Fibroblast of skin of left biceps (primary cell): ENCODE measurements around the gene INPP5A.

Experiments
- DNase-seq, 2 experiments: peaks; one replicate each; pipeline ENCODE4 v3.0.0-alpha.2; 2013; ENCODE audit warnings: low read depth in 2 of 2

Gene INPP5A

DNA sequence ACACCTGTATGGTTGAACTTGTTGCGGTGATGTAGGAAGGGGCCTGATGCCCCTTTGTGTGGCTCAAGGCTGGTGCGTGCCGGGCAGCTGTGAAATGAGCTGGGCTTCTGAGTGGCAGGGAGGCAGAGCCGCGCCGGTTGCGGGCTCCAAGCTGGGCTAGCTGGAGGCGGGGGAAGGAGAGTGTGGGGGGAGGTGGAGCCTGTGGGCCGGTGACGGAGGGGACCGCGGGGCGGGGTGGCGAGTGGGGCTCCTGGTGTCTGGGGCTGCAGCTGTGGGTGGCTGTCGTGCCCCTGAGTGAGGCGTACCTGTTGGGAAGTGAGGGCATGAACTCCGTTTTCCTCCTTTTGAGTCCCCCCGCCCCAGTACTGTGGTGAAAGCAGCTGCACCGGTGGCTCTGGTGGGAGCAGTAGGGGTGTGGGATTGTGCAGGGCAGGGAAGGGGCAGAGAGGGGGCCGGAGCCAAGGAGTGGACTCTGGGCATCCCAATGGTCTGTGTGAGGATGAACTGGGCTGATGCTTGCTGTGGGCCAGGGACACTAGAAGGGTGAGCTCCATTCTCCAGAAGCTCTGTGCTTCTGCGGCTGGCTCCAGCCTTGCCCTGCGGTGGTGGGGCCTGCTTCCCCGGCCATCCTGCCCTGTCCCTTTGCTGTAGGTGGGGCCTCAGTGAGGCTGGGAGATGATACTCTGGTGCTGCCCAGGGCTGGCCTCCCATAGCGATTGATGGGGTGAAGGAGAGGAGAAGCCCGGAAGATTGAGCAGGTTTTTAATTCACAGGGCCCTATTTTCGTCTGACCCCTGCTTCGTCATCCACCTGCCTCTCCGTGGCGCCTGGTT is 41.7 kb downstream of the INPP5A start:
- no peak for DNase-seq

DNA sequence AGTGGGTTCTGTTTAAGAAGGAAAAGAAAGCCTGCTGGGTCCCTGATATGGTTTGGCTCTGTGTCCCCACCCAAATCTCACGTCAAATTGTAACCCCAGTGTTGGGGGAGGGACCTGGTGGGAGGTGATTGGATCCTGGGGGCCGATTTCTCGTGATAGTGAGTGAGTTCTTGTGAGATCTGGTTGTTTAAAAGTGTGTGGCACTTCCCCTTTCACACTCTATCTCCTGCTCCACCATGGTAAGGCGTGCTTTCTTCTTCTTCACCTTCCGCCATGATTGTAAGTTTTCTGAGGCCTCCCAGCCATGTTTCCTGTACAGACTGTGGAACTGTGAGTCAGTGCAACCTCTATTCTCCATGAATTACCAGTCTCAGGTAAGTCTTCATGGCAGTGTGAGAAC is 42.6 kb downstream of the INPP5A start:
- no peak for DNase-seq

- DNase-seq, result no peak
These were observed 43.0 kb downstream of the INPP5A start for GRCh38 chr10:132580617-132581016.

DNA sequence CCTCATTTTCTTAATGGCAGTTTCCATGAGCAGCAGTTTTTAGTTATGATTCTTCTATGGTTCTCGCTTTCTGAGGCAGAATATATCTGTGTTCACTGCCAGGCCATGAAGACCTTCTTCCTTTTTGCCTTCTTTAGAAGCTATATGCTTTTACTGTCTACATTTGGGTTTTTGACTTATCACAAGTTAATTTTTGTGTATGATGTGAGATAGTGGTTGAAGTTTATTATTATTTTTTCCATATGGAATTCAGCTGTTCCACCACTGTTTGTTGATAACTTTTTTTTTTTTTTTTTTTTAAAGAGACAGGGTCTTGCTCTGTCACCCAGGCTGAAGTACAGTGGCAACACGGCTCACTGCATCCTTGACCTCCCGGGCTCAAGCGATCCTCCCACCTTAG is 44.5 kb downstream of the INPP5A start:
- no peak for DNase-seq

GRCh38 chr10:132582771-132583170 is 45.2 kb downstream of the INPP5A start:
- DNase-seq, result no peak

DNA sequence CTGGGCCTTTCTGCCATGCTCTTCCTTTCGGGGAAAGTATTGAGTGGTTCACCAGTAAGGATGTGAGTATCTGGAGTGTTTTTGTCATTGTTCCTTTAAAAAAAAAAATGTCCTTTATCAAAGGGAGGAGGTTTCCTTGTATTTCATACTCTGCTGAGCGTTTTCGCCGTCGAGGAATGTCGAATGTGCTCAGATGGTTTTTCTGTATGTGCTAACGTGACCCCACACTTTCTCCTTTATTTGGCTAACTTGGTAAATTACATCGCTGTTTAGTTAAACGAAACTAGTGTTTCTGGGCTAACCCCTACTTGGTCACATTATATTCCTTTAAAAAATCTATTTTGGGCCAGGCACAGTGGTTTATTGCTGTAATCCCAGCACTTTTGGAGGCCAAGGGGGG is 45.9 kb downstream of the INPP5A start:
- DNase-seq, result no peak

GRCh38 chr10:132584081-132584480 is 46.5 kb downstream of the INPP5A start:
- DNase-seq, result no peak

- DNase-seq, result no peak
These were observed 48.4 kb downstream of the INPP5A start for GRCh38 chr10:132585732-132586722.

- no peak for DNase-seq
These were observed 49.2 kb downstream of the INPP5A start for GRCh38 chr10:132586739-132587138.

DNA sequence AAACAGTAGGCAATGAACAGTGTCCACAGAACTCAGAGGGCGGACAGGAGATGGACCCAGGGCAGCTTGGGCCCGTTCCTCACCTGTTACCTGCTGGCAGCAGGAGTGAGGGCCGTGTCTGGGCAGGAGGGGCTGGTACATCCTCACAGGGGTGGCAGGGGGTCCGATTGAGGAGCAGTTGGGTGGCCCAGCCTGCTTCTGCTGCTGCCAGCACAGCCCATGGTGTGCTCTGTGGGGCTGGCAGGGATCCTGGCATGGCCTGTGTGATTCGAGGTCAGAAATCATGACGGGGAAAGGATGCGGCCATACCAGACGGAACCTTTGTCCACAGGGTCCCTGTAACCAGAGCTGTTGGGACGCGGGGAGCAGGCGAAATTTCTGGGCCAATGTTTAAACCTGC is 49.6 kb downstream of the INPP5A start:
- no peak for DNase-seq

DNA sequence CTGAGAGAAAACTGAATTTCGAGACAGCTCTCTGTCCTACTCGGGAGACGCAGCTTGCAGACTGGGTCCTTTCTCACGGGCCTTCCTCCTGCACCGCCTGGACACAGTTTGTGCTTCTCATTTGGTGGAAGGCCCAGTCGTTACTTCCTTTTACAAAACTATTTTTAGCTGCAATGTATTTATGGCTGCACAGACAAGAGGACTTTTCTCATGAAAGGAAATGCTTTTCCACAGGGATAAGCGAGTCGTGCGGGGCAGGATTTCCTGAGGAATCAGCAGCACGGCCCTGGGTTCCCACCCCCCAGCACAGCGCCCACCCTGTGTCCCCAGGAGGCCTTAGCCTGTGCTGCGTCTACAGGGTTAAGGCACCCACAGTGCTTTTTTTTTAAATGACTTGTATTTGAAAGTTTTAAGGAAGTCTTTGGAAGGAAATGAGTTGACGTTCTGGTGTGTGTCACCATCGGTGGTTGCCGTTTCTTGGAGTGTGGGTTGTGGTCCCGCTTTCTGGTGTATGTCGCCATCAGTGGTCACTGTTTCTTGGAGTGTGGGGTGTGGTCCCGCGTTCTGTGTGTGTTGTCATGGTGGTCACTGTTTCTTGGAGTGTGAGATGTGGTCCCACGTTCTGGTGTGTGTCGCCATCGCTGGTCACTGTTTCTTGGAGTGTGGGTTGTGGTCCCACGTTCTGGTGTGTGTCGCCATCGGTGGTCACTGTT is 50.9 kb downstream of the INPP5A start:
- no peak for DNase-seq

- no peak for DNase-seq
These were observed 51.4 kb downstream of the INPP5A start for GRCh38 chr10:132589015-132589414.

- no peak for DNase-seq
These were observed 52.1 kb downstream of the INPP5A start for GRCh38 chr10:132589681-132590080.

GRCh38 chr10:132590094-132590751 is 52.6 kb downstream of the INPP5A start:
- no peak for DNase-seq

DNA sequence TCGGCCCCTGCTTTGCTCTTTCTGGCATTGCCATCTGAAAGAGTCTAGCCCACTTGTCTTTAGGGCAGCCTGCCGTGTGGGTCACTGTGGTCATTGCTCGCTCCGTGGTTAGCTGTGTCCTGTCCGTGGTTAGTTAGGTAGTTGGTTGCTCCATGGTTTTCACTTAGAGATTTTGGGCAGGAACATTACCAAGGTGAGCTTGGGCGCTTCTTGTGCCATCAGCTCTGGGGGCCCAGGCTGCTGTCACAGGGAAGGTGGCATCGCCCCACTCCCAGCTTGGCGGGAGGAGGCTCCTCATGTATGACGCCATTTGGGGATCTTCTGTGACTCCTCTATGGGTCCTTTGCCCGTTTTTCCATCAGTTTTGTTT is 53.1 kb downstream of the INPP5A start:
- no peak for DNase-seq

DNA sequence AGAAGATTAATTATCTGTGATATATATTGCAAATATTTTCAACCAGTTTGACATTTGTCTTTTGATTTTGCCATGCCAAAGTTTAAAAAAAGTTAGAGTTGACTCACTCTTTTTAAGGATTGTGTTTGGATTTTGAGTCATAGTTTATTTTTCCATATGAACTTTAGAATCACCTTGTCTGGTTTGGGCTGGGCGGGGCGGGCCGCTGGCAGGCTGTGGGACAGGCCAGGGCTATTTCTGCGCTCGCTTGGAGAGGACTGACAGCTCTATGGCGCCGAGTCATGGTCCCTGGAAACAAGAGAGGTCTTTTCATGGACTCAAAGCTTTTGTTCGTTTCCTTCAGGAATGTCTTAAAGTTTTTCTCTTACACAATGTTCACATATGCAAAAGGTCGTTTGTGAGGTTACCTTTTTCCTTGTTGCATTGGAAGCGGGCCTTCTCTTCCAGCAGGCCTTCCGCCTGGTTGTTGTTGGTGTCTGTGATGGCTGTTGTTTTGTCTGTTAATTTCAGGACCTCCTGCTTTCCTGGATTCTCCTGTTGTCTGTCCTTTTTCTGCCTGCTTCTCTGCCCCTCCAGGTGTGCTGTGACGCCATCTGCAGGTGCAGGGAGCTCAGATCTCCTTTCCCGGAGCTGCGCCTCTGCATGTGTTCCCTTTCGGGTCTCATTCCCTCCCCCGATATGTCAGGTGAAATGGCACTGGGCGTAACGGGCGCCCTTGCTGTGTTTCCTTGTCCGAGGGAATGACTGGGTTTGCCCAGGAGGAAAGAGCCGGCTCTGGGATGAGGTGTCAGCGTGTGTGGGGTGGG is 53.8 kb downstream of the INPP5A start:
- no peak for DNase-seq

- DNase-seq, result no peak
These were observed 55.3 kb downstream of the INPP5A start for GRCh38 chr10:132592790-132593383.

DNA sequence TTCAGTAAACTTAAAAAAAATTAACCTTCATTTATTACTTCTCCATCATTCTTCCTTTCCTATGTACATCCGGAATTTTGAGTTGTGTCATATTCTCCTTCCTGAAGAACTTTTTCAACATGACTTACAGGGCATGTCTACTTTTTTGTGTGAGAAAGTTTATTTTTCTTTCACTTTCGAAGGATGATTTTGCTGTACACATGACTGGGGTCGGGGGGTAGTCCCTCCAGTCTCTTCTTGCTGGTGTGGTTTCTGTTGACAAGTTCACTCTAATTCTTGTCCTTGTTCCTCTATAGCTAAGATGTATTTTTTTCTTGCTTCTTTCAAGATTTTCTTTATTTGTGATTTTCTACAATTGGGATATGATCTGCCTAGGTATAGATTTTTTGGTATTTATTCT is 55.8 kb downstream of the INPP5A start:
- no peak for DNase-seq

- no peak for DNase-seq
These were observed 56.6 kb downstream of the INPP5A start for GRCh38 chr10:132593900-132594876.
